CD4-positive, alpha-beta memory T cell (primary cell): ENCODE data around the gene GUCY2C. TPM values are rescaled to one million over a fixed set of nuclear protein-coding genes. Genes with fewer than 3 reads are reported as not detected.

ENCODE experiments used
- CTCF ChIA-PET: fragments of 350-600 bp; sonication (Branson Sonifier 250); formaldehyde crosslinking; loops from one replicate; lab custom pipeline; 2021; ENCODE audit warnings: inconsistent platforms; ENCODE audit not compliant: partially characterized antibody; lab: Charles Lee
- POLR2A ChIA-PET: fragments of 350-600 bp; sonication (Branson Sonifier 250); formaldehyde crosslinking; loops from one replicate; lab custom pipeline; 2021; ENCODE audit not compliant: partially characterized antibody; lab: Charles Lee
- DNase-seq, 5 donors: peaks; one replicate each; pipeline versions ENCODE4 v3.0.0 to v3.0.0-alpha.2; 2020 to 2022; ENCODE audit warnings: mixed read lengths in 1 of 5
- H3K27ac ChIP-seq: one replicate; pipeline ENCODE4 v1.7.0; 2013; ENCODE audit warnings: low read depth, low read length
- H3K27me3 ChIP-seq: 2 replicates; pipeline ENCODE4 v1.7.0; 2013; ENCODE audit warnings: mild to moderate bottlenecking, low read length, moderate library complexity; ENCODE audit not compliant: insufficient read depth
- H3K36me3 ChIP-seq: 2 replicates; pipeline ENCODE4 v1.7.0; 2013; ENCODE audit warnings: mild to moderate bottlenecking, low read length, moderate library complexity; ENCODE audit not compliant: insufficient read depth
- H3K4me1 ChIP-seq: 2 replicates; pipeline ENCODE4 v1.7.0; 2013; ENCODE audit warnings: mild to moderate bottlenecking, low read length, moderate library complexity; ENCODE audit not compliant: insufficient read depth
- H3K4me3 ChIP-seq, 2 donors: one replicate each; pipeline ENCODE4 v1.7.0; 2013; ENCODE audit warnings: low read length in 2 of 2, mild to moderate bottlenecking in 1 of 2
- H3K9me3 ChIP-seq, 2 donors: one replicate each; pipeline ENCODE4 v1.7.0; 2013; ENCODE audit warnings: low read length in 2 of 2, control low read depth in 1 of 2; ENCODE audit not compliant: control insufficient read depth in 1 of 2
- H3K27ac Mint-ChIP-seq, 7 donors: one replicate each; pipeline ENCODE4 v1.8.0; 2020 to 2021; ENCODE audit warnings: mixed read lengths in 7 of 7, mild to moderate bottlenecking in 6 of 7, inconsistent platforms in 3 of 7, moderate library complexity in 3 of 7
- H3K27me3 Mint-ChIP-seq, 2 donors: one replicate each; pipeline ENCODE4 v1.8.0; 2020 to 2021; ENCODE audit warnings: mixed read lengths in 2 of 2
- H3K36me3 Mint-ChIP-seq, 2 donors: one replicate each; pipeline ENCODE4 v1.8.0; 2020 to 2021; ENCODE audit warnings: mixed read lengths in 2 of 2, inconsistent platforms in 1 of 2, mild to moderate bottlenecking in 1 of 2
- H3K4me1 Mint-ChIP-seq, 4 donors: one replicate each; pipeline ENCODE4 v1.8.0; 2020 to 2021; ENCODE audit warnings: mixed read lengths in 4 of 4, mild to moderate bottlenecking in 1 of 4
- H3K4me3 Mint-ChIP-seq, 8 donors: one replicate each; pipeline ENCODE4 v1.8.0; 2020 to 2021; ENCODE audit warnings: mixed read lengths in 8 of 8, mild to moderate bottlenecking in 7 of 8, moderate library complexity in 6 of 8, inconsistent platforms in 3 of 8
- H3K9me3 Mint-ChIP-seq, 8 donors: one replicate each; pipeline ENCODE4 v1.8.0; 2020 to 2021; ENCODE audit warnings: mixed read lengths in 8 of 8, mild to moderate bottlenecking in 5 of 8, inconsistent platforms in 3 of 8, moderate library complexity in 1 of 8
- intact Hi-C: fragments of 100-400 bp; cut with micrococcal nuclease; formaldehyde crosslinking; loops from one replicate; pipeline ENCODE4 v1.15.1; 2023
- polyA plus RNA-seq, 2 donors: library from polyadenylated mRNA; unstranded; fragments of 300-500 nt; fragmentation: Illumina TruSeq; gene quantifications; one replicate each; pipeline ENCODE4 v1.2.3, GENCODE V29; 2021
- total RNA-seq, 2 experiments: library from RNA; stranded (reverse); gene quantifications; one replicate each; pipeline ENCODE4 v1.2.3, GENCODE V29; 2021

Gene GUCY2C
- total and polyA plus RNA-seq, 4 experiments from 2014 or later = not detected

DNA sequence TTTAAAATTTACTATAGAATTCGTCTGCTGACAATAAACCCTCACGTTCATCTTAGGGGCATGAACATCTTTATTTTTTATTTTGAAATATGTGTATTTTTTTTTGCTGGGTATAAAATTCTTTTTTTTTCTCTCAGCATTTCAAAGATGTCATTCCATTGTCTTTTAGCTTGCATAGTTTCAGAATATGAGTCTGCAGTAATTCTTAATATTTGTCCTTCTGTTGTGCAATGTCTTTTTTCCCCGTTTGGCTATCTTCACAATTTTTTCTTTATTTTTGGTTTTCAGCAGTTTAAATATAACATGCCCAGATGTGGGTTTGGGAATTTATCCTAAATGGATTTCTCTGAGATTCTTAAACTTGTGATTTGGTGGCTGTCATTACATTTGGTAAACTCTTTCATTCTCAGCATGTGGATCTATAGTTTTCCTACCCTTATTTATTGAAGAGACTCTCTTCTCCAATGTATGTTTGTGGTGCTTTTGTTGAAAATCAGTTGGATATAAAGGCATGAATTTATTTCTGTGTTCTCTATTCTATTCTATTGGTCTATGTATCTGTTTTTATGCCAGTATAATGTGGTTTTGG lies 90.9 kb downstream of the GUCY2C start:
- CTCF ChIA-PET = no interaction called here
- H3K36me3 Mint-ChIP-seq = peaks cover 3 to 10% of the 10 kb centered on the region in 2 donors
- H3K9me3 Mint-ChIP-seq = peaks cover 9 to 69% (median 52%) of the 10 kb centered on the region in 8 donors
- H3K4me3 ChIP-seq = no peak overlapping the region
- no peaks in the 10 kb centered on the region for H3K4me1 ChIP-seq
- peaks cover 5% of the 10 kb centered on the region in 2 donors for H3K9me3 ChIP-seq
- no peaks in the 10 kb centered on the region for H3K27me3 ChIP-seq
- no peak overlapping the region for H3K27ac Mint-ChIP-seq
- POLR2A ChIA-PET = no interaction called here
- intact Hi-C loops = no loop called here
- no peaks in the 10 kb centered on the region for H3K4me1 Mint-ChIP-seq
- no peak overlapping the region for H3K4me3 Mint-ChIP-seq
- H3K36me3 ChIP-seq = no peaks in the 10 kb centered on the region
- DNase-seq = no peak
- H3K27ac ChIP-seq = no peak overlapping the region
- peaks cover 2 to 6% of the 10 kb centered on the region in 2 donors for H3K27me3 Mint-ChIP-seq

DNA sequence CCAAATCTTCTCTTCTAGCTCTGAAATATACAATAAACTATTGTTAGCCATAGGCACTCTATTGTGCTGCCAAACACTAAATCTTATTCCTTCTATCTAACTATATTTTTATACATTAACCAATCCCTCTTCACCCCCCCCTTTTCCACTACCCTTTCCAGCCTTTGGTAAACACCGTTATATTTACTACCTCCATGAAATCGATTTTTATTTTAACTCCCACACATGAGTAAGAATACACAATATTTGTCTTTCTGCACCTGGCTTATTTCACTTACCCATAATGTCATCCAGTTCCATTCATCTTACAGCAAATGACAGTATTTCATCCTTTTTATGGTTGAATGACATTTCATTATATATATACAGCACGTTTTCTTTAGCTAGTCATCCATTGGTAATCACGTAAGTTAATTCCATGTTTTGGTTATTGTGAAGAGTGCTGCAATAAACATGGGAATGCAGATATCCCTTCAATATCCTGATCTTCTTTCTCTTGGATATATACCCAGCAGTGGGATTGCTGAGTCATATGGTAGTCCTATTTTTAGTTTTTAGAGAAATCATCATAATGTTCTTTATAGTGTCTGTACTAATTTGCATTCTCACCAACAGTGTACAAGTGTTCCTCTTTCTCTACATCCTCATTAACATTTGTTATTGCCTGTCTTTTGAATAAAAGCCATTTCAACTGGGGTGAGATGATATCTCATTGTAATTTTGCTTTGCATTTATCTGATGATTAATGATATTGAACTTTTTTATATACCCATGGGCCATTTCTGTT lies 94.5 kb downstream of the GUCY2C start:
- no peaks in the 10 kb centered on the region for H3K4me1 Mint-ChIP-seq
- H3K4me3 Mint-ChIP-seq = no peak overlapping the region
- intact Hi-C loops = no loop called here
- H3K9me3 Mint-ChIP-seq = peaks cover 13 to 61% (median 44%) of the 10 kb centered on the region in 8 donors
- peaks cover 5 to 7% of the 10 kb centered on the region in 2 donors for H3K27me3 Mint-ChIP-seq
- Histone ChIP-seq H3K9me3 (peaks cover 5% of the 10 kb centered on the region in 2 donors), H3K27ac (no peak overlapping the region), H3K36me3 (no peaks in the 10 kb centered on the region), H3K4me3 (no peak overlapping the region), H3K27me3 (no peaks in the 10 kb centered on the region), H3K4me1 (no peaks in the 10 kb centered on the region)
- no peak overlapping the region for H3K27ac Mint-ChIP-seq
- no peak for DNase-seq
- POLR2A ChIA-PET = no interaction called here
- peaks cover 0 to 7% of the 10 kb centered on the region in 2 donors for H3K36me3 Mint-ChIP-seq
- CTCF ChIA-PET = no interaction called here

DNA sequence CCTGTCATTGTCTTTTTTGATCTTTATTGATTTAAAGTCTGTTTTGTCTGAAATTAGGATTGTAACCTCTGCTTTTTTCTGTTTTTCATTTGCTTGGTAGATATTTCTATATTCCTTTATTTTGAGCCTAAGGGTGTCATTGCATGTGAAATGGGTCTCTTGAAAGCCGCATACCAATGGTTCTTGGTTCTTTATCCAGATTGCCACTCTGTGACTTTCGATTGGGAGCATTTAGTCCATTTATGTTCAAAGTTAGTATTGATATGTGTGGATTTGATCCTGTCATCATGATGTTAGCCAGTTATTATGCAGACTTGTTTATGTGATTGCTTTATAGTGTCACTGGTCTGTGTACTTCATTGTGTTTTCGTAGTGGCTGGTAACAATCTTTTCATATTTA lies 98.9 kb downstream of the GUCY2C start:
- H3K9me3 Mint-ChIP-seq = peaks cover 9 to 28% (median 15%) of the 10 kb centered on the region in 8 donors
- no peak overlapping the region for H3K27ac Mint-ChIP-seq
- H3K4me3 ChIP-seq = no peak overlapping the region
- H3K4me1 Mint-ChIP-seq = no peaks in the 10 kb centered on the region
- ChIA-PET POLR2A (no interaction called here), CTCF (no interaction called here)
- no peak overlapping the region for H3K4me3 Mint-ChIP-seq
- intact Hi-C loops = no loop called here
- H3K27me3 Mint-ChIP-seq = peaks cover 3 to 5% of the 10 kb centered on the region in 2 donors
- peaks cover 0 to 1% of the 10 kb centered on the region in 2 donors for H3K36me3 Mint-ChIP-seq
- no peaks in the 10 kb centered on the region for H3K9me3 ChIP-seq
- H3K36me3 ChIP-seq = no peaks in the 10 kb centered on the region
- no peak for DNase-seq
- no peak overlapping the region for H3K27ac ChIP-seq
- no peaks in the 10 kb centered on the region for H3K4me1 ChIP-seq
- no peaks in the 10 kb centered on the region for H3K27me3 ChIP-seq

DNA sequence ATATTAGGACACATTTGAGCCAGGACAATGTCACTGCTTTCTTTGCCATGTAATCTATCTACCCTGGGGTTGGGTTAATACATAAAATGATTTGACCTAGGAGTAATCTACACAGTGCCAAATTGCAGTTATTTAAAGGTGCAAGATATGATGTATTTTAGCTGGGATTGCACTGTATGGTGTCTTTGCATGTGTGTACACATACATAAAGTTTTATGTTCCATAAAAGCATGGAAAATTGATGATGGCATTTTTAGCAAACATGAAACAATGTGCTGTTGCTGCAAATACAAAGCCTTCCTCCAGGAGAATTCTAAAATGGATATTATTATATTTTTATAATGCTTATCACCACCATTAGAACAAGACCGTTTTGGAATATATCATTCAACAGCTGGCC lies 104.7 kb downstream of the GUCY2C start:
- CTCF ChIA-PET = no interaction called here

GRCh38 chr12:14589169-14590004 lies 107.0 kb downstream of the GUCY2C start:
- Mint-ChIP-seq H3K27ac (no peak overlapping the region), H3K36me3 (no peaks in the 10 kb centered on the region), H3K9me3 (no peaks in the 10 kb centered on the region), H3K4me1 (no peaks in the 10 kb centered on the region), H3K4me3 (no peak overlapping the region), H3K27me3 (peaks cover 0 to 1% of the 10 kb centered on the region in 2 donors)
- Histone ChIP-seq H3K36me3 (no peaks in the 10 kb centered on the region), H3K4me1 (no peaks in the 10 kb centered on the region), H3K27ac (no peak overlapping the region), H3K9me3 (no peaks in the 10 kb centered on the region), H3K4me3 (no peak overlapping the region), H3K27me3 (no peaks in the 10 kb centered on the region)
- POLR2A ChIA-PET = no interaction called here
- intact Hi-C loops = no loop called here
- CTCF ChIA-PET = no interaction called here
- no peak for DNase-seq

More for the DNA sequence above, 104.7 kb downstream of the GUCY2C start:
- intact Hi-C loops = no loop called here
- no peaks in the 10 kb centered on the region for H3K4me1 ChIP-seq
- Mint-ChIP-seq H3K36me3 (no peaks in the 10 kb centered on the region), H3K9me3 (peaks cover 0 to 2% (median 0%) of the 10 kb centered on the region in 8 donors), H3K27ac (peak overlapping the region in 1 of 7 donors; percentile 4), H3K4me1 (no peaks in the 10 kb centered on the region), H3K4me3 (no peak overlapping the region), H3K27me3 (peaks cover 0 to 1% of the 10 kb centered on the region in 2 donors)
- DNase-seq = no peak
- no peaks in the 10 kb centered on the region for H3K27me3 ChIP-seq
- H3K4me3 ChIP-seq = no peak overlapping the region
- POLR2A ChIA-PET = interaction anchor here (0.7 kb wide), 1 partner anchor 134 kb away, joined by 4 read pairs; no protein-coding TSS in a partner anchor
- no peaks in the 10 kb centered on the region for H3K36me3 ChIP-seq
- no peaks in the 10 kb centered on the region for H3K9me3 ChIP-seq
- H3K27ac ChIP-seq = no peak overlapping the region

GRCh38 chr12:14588571-14588970 lies 107.8 kb downstream of the GUCY2C start:
- Histone ChIP-seq H3K27me3 (no peaks in the 10 kb centered on the region), H3K4me3 (no peak overlapping the region), H3K9me3 (no peaks in the 10 kb centered on the region), H3K36me3 (no peaks in the 10 kb centered on the region), H3K27ac (no peak overlapping the region), H3K4me1 (no peaks in the 10 kb centered on the region)
- Mint-ChIP-seq H3K4me3 (no peak overlapping the region), H3K4me1 (no peaks in the 10 kb centered on the region), H3K36me3 (no peaks in the 10 kb centered on the region), H3K27me3 (peaks cover 0 to 1% of the 10 kb centered on the region in 2 donors), H3K27ac (no peak overlapping the region), H3K9me3 (no peaks in the 10 kb centered on the region)
- intact Hi-C loops = no loop called here
- ChIA-PET POLR2A (no interaction called here), CTCF (no interaction called here)
- no peak for DNase-seq

DNA sequence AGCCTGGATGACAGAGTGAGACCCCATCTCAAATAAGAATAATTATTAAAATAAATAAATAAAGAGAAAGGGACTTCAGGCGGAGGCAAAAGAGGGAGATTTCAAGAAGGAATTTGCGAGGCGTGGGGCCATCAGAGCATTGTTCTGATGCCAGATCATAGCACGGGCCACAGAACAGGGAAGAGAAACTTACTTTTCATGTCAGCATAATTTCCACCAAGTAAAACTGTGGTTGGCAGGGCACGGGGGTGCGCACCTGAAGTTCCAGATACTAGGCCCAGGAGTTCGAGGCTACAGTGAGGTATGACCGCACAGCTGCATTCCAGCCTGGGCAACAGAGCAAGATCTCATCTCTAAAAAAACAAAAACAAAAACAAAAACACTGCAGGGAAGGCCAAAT lies 117.8 kb downstream of the GUCY2C start:
- Histone ChIP-seq H3K27me3 (no peaks in the 10 kb centered on the region), H3K36me3 (no peaks in the 10 kb centered on the region), H3K4me1 (peaks cover 11% of the 10 kb centered on the region), H3K4me3 (no peak overlapping the region), H3K27ac (no peak overlapping the region), H3K9me3 (no peaks in the 10 kb centered on the region)
- Mint-ChIP-seq H3K4me3 (no peak overlapping the region), H3K9me3 (no peaks in the 10 kb centered on the region), H3K4me1 (peaks cover 15 to 29% (median 23%) of the 10 kb centered on the region in 4 donors), H3K27me3 (peaks cover 0 to 2% of the 10 kb centered on the region in 2 donors), H3K36me3 (no peaks in the 10 kb centered on the region), H3K27ac (no peak overlapping the region)
- intact Hi-C loops = no loop called here
- DNase-seq = no peak
- POLR2A ChIA-PET = no interaction called here
- CTCF ChIA-PET = no interaction called here
